GM12864 (cell line): Measurements from ENCODE around the gene FAM98A.

Experiments
- DNase-seq: peaks from one replicate; pipeline ENCODE4 v3.0.0-alpha.2; 2011; ENCODE audit warnings: low read depth
- H3K4me3 ChIP-seq: 2 replicates; pipeline ENCODE4 v1.5.1; 2011; ENCODE audit warnings: mild to moderate bottlenecking, low read depth, low read length, control low read depth
- TF ChIP-seq, protein P1 (sequence below): IDR thresholded peaks from 2 replicates; pipeline ENCODE4 v1.5.1; 2011; ENCODE audit warnings: low read depth, mild to moderate bottlenecking, moderate library complexity, low read length, control low read depth, inconsistent platforms; ENCODE audit errors: missing control alignments

The FAM98A gene

DNA sequence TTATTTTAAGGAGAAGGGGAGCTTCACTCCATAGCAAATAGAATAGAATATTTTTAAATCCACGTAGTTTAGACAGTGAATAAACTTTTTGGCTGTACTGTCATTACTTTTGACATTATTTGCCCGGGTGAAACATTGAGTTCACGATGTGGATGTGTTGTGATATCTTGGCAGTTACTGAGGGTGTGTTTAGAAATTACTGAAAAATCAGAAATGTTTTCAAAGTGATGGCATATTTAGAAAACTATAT lies 769 bp upstream of the FAM98A start:
- peak overlapping the region; percentile 81 for H3K4me3 ChIP-seq
- no peak for DNase-seq
- TF ChIP-seq, protein P1, sequence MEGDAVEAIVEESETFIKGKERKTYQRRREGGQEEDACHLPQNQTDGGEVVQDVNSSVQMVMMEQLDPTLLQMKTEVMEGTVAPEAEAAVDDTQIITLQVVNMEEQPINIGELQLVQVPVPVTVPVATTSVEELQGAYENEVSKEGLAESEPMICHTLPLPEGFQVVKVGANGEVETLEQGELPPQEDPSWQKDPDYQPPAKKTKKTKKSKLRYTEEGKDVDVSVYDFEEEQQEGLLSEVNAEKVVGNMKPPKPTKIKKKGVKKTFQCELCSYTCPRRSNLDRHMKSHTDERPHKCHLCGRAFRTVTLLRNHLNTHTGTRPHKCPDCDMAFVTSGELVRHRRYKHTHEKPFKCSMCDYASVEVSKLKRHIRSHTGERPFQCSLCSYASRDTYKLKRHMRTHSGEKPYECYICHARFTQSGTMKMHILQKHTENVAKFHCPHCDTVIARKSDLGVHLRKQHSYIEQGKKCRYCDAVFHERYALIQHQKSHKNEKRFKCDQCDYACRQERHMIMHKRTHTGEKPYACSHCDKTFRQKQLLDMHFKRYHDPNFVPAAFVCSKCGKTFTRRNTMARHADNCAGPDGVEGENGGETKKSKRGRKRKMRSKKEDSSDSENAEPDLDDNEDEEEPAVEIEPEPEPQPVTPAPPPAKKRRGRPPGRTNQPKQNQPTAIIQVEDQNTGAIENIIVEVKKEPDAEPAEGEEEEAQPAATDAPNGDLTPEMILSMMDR, result no peak

DNA sequence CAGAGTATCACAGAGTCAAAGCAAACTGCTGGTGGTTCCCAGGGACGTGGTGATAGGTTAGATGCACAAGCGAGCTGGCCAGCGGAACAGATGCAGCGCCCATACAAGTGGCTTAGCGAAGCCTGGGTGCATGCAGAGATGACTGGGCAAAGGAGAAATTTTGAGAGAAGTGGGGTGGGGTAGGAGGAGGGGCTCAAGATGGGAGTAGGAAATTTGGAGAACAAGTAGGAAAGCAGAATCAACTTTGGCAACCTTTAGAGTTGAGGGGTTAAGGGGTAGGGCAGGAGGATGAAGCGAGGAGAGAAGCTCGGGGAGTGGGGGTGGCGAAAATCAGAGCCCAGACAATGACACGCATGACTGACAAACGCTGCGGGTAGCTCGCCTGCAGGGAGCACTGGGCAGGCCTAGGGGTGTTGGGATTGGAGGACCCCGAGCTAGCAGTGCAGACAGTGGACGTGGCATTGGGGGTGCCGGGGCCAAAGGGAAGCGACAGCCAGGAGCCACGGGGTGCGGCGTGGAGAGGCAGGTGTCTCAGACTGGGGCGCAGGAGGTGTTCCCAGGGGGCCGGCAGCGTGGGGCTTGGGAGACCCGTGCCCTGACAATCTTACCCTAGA lies 431 bp downstream of the FAM98A start:
- H3K4me3 ChIP-seq, result peak overlapping the region; percentile 81
- TF ChIP-seq, protein P1, result no peak
- DNase-seq, result peak; percentile 36

DNA sequence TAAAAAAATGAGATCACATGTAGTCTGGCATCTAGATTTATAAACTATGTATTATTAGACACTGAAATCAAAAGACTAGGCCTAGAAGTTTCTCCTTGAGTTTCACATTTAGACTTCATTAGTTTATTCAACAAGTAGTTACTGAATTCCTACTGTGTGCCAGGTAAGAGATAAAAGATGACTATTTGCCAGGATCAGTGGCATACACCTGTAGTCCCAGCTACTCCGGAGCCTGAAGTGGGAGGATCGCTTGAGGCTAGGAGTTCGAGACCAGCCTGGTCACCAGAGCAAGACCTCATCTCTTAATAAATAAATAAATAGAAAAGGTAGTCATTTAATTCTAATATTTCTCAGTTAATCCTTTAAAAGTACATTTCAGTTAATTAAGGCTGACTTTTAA lies 2.1 kb downstream of the FAM98A start:
- peak overlapping the region; percentile 81; the same call in 1 of the 2 replicates for H3K4me3 ChIP-seq
- no peak for DNase-seq
- TF ChIP-seq, protein P1, result no peak

DNA sequence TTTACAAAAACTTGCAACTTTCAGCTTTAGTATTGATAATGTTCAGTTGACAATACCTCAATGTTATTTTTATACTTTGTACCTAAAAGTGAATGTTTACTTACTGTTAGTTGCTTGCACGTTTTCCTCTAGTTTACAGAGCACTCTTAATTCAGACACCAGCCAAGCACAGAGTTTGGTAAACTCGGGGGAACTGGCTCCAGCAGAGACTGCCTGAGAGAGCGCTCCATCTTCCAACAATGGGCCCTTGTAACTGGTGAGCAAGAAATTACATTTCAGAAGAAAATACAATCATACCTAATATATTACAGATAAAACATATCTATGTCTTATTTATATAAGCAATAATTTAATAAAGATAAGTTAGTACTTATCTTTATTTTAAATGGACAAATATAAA lies 3.7 kb downstream of the FAM98A start:
- TF ChIP-seq, protein P1, result no peak
- no peak overlapping the region for H3K4me3 ChIP-seq
- DNase-seq, result no peak

DNA sequence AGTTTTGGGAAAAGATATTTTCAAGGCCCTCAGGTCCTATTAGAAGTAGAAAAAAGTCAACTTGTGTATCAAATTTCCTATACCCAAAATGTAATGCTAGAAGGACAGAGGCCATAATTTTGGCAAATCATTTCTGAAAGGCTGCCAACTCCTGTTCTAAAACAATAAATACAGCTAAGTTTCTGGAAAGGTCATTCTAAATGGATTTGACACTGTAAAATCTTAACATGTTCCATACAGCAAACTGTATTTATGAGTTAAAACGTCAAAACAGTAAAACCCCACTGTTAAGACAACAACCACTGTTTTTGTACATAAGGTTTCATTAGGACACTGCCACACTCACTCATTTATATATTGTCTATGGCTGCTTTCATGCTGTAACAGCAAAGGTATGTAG lies 9.7 kb downstream of the FAM98A start:
- no peak for DNase-seq
- TF ChIP-seq, protein P1, result no peak
- no peak overlapping the region for H3K4me3 ChIP-seq

DNA sequence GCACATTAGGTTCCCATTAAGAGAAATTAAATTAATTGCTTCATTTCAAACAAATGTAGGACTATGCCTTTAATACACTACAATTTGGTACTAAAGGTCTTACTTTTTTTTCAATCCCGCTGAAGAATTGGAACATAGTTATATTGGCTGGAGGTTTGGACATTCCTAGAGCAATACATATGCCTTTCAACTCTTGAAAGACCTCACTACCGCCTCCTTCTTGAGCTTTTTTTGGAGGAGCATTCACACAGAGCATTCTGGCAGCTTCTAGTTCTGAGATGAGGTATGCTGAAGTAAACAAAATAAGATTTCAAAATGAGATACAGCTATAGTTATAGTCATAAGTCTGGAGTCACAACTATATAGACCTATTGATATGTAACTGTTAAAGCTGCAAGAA lies 10.9 kb downstream of the FAM98A start:
- TF ChIP-seq, protein P1, result no peak
- no peak overlapping the region for H3K4me3 ChIP-seq
- DNase-seq, result no peak

DNA sequence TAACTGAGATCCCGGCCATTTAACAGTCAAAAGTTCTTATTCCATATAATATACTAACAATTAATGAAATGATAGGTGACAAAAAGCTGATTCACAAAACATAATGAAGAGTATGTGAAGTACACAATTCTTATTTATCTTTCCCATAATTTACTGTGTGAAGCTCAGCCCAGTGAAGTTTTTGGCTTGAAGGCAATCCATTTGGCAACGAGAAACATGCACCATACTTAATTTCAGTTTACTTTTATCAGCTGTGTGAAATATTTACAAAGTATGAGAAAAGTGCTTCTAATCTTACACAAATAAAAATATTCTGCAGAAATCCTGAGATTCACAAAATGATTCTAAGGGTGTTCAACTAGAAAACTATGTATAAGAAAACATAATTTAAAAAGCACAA lies 12.3 kb downstream of the FAM98A start:
- DNase-seq, result no peak
- TF ChIP-seq, protein P1, result no peak
- no peak overlapping the region for H3K4me3 ChIP-seq
